Activated T-cell treated with anti-CD3 and anti-CD28 coated beads, Interleukin-2, amount 50 U/mL, for 24 hours (primary cell): Measurements from ENCODE around the gene FXYD6.

ENCODE experiments used
- DNase-seq: peaks from one replicate; pipeline ENCODE4 v3.0.0-alpha.2; 2020
- H3K27ac Mint-ChIP-seq: 2 replicates; pipeline ENCODE4 v1.8.0; 2020; ENCODE audit warnings: mild to moderate bottlenecking, mixed read lengths
- H3K27me3 Mint-ChIP-seq: 2 replicates; pipeline ENCODE4 v1.8.0; 2020; ENCODE audit warnings: mixed read lengths
- H3K36me3 Mint-ChIP-seq: 2 replicates; pipeline ENCODE4 v1.8.0; 2020; ENCODE audit warnings: low read depth, mixed read lengths
- H3K4me1 Mint-ChIP-seq: 2 replicates; pipeline ENCODE4 v1.8.0; 2020; ENCODE audit warnings: low read depth, mixed read lengths
- H3K4me3 Mint-ChIP-seq: 2 replicates; pipeline ENCODE4 v1.8.0; 2020; ENCODE audit warnings: mild to moderate bottlenecking, moderate library complexity, mixed read lengths
- H3K9me3 Mint-ChIP-seq: 2 replicates; pipeline ENCODE4 v1.8.0; 2020; ENCODE audit warnings: mixed read lengths

FXYD6 gene

GRCh38 chr11:117915672-117916235 lies 39.3 kb upstream of the FXYD6 start:
- H3K4me1 Mint-ChIP-seq, result peaks cover 11% of the 10 kb centered on the region
- DNase-seq, result peak; percentile 13
- H3K4me3 Mint-ChIP-seq, result no peak overlapping the region
- H3K36me3 Mint-ChIP-seq, result no peaks in the 10 kb centered on the region
- no peaks in the 10 kb centered on the region for H3K27me3 Mint-ChIP-seq
- H3K27ac Mint-ChIP-seq, result no peak overlapping the region
- H3K9me3 Mint-ChIP-seq, result no peaks in the 10 kb centered on the region

- Mint-ChIP-seq H3K27ac (no peak overlapping the region), H3K27me3 (no peaks in the 10 kb centered on the region), H3K4me3 (no peak overlapping the region), H3K4me1 (peaks cover 10% of the 10 kb centered on the region), H3K36me3 (no peaks in the 10 kb centered on the region), H3K9me3 (no peaks in the 10 kb centered on the region)
- DNase-seq, result peak; percentile 17
These were observed 38.6 kb upstream of the FXYD6 start for GRCh38 chr11:117914991-117915618.

- H3K27me3 Mint-ChIP-seq, result no peaks in the 10 kb centered on the region
- peaks cover 3% of the 10 kb centered on the region for H3K4me1 Mint-ChIP-seq
- no peak overlapping the region for H3K4me3 Mint-ChIP-seq
- DNase-seq, result peak; percentile 9
- no peak overlapping the region for H3K27ac Mint-ChIP-seq
- H3K36me3 Mint-ChIP-seq, result no peaks in the 10 kb centered on the region
- no peaks in the 10 kb centered on the region for H3K9me3 Mint-ChIP-seq
These were observed 37.9 kb upstream of the FXYD6 start for GRCh38 chr11:117914398-117914761.

DNA sequence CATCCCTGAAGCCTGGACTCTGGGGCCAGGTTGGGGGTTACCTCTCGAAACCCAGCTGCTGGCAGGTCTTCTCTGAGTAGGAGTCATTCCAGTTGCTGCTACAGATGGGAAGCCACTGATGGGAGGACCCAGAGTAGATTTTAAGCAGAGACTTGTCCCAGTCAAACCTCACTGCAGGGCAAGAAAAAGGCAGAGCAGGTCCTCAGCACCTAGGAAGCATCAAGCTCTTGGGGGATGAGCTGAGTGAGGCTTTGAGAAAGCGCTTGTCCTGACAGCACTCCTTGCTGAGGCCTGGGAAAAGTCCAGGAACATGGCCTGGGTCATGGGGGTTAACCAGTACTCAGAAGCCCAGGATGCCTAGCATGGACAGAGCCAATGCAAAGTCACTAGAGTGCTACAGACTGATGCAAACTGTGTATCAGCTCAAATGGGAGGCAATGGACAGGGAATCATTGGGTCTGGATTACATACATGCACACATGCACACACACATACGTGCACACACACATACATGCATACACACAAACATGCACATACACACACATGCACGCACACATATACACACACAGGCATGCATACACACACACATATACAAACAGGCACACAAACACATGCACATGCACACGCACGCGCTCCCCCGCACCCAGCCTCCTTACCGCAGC lies 37.4 kb upstream of the FXYD6 start:
- no peaks in the 10 kb centered on the region for H3K27me3 Mint-ChIP-seq
- H3K36me3 Mint-ChIP-seq, result no peaks in the 10 kb centered on the region
- no peaks in the 10 kb centered on the region for H3K9me3 Mint-ChIP-seq
- no peak overlapping the region for H3K4me3 Mint-ChIP-seq
- no peak overlapping the region for H3K27ac Mint-ChIP-seq
- DNase-seq, result peak; percentile 6
- H3K4me1 Mint-ChIP-seq, result peaks cover 2% of the 10 kb centered on the region

- Mint-ChIP-seq H3K27ac (no peak overlapping the region), H3K4me1 (peaks cover 8% of the 10 kb centered on the region), H3K4me3 (no peak overlapping the region), H3K9me3 (no peaks in the 10 kb centered on the region), H3K36me3 (no peaks in the 10 kb centered on the region), H3K27me3 (no peaks in the 10 kb centered on the region)
- DNase-seq, result no peak
These were observed 36.0 kb upstream of the FXYD6 start for GRCh38 chr11:117912497-117912896.

- Mint-ChIP-seq H3K9me3 (no peaks in the 10 kb centered on the region), H3K27ac (no peak overlapping the region), H3K4me1 (peaks cover 14% of the 10 kb centered on the region), H3K27me3 (no peaks in the 10 kb centered on the region), H3K4me3 (no peak overlapping the region), H3K36me3 (no peaks in the 10 kb centered on the region)
- DNase-seq, result peak; percentile 8
These were observed 35.2 kb upstream of the FXYD6 start for GRCh38 chr11:117911694-117912093.

DNA sequence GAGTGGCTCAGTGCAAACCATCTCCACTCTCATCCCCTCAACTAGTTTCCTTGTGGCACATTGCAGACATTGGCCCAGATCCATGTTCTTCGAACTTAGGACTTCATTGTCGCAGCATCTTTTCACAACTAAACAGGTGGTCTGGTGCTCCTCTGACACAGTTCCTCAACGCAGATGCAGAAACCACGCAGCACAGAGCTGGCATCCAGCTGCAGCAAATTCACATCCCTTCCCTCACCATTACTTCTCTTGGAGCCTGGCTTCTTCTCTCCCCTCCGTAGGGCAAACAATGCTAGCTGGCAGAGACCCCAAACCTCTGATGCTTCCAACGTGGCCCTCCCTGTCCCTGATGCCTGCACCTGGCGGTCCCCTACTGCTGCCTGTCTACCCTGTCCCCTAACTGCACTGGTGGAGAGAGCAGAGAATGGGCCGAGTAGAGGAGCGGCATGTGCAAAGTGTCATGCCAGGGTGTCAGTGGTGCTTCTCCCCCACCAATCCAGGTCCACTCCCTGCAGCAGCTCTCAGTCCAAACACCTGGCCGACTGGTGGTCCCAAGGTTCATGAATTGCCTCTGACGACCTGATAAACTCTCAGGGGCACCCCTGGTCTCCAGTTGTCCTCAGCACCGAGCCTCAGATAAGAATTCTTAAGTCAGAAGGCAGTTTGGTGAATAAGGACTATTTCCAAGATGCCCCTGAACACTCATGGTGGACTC lies 34.6 kb upstream of the FXYD6 start:
- Mint-ChIP-seq H3K4me1 (peaks cover 14% of the 10 kb centered on the region), H3K27ac (no peak overlapping the region), H3K4me3 (no peak overlapping the region), H3K36me3 (no peaks in the 10 kb centered on the region), H3K27me3 (no peaks in the 10 kb centered on the region), H3K9me3 (no peaks in the 10 kb centered on the region)
- DNase-seq, result peak; percentile 18

DNA sequence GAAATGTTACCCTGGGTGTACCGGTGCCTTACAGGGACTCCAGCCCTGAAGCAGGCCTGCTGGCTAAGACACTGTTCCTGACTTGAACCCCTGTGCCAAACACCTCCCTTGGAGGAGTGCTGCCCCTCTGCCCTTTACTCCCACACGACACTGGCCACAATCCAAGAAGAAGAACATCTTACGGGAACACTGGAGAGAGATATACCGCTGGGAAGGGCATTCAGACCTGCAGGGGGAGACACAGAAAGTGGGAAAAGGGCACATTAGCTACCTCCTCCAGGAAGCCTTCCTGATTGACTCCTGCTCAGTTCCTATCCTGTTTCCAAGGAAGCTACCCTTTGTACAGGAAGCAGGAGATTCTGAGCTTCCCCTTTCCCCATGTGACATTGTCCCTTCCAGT lies 34.1 kb upstream of the FXYD6 start:
- H3K9me3 Mint-ChIP-seq, result no peaks in the 10 kb centered on the region
- no peak overlapping the region for H3K27ac Mint-ChIP-seq
- no peak overlapping the region for H3K4me3 Mint-ChIP-seq
- peak; percentile 17 for DNase-seq
- no peaks in the 10 kb centered on the region for H3K36me3 Mint-ChIP-seq
- H3K4me1 Mint-ChIP-seq, result peaks cover 14% of the 10 kb centered on the region
- no peaks in the 10 kb centered on the region for H3K27me3 Mint-ChIP-seq

DNA sequence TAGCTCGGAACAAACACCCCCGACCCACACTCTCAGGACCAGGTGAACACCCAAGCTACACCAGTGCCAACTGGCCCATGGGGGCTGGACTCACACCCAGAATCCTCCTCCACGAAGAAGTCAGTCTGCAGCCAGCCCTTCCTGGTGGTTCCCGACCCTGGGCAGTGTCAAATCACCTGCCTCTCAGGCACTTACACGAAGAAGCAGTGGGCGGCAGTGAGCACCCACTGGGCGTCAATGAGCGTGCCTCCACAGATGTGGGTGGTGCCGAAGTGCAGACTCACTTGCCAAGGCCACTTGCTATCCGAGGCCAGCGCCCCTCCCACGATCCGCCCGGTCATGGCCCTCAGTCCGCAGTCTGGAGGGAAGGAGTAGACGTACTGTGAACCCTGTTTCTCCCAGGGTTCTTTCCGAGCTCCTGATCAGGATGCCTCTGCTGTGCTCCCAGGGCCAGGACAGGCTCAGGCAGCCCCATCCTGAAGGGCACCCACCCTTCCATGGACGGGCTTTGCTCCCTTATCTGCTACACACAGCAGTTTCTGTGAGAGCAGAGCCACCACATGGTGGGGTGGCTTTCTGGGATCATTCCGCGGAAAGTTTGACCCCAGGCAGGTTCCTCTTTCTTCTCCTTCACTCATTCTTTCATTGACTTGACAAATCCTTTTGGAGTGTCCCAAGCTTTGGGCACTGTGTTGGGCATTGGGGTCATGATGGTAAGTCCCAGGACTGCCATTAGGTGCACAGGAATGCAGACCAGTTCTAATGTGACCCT lies 33.3 kb upstream of the FXYD6 start:
- Mint-ChIP-seq H3K27ac (no peak overlapping the region), H3K27me3 (no peaks in the 10 kb centered on the region), H3K4me3 (no peak overlapping the region), H3K36me3 (no peaks in the 10 kb centered on the region), H3K4me1 (peaks cover 14% of the 10 kb centered on the region), H3K9me3 (no peaks in the 10 kb centered on the region)
- DNase-seq, result peak; percentile 25

DNA sequence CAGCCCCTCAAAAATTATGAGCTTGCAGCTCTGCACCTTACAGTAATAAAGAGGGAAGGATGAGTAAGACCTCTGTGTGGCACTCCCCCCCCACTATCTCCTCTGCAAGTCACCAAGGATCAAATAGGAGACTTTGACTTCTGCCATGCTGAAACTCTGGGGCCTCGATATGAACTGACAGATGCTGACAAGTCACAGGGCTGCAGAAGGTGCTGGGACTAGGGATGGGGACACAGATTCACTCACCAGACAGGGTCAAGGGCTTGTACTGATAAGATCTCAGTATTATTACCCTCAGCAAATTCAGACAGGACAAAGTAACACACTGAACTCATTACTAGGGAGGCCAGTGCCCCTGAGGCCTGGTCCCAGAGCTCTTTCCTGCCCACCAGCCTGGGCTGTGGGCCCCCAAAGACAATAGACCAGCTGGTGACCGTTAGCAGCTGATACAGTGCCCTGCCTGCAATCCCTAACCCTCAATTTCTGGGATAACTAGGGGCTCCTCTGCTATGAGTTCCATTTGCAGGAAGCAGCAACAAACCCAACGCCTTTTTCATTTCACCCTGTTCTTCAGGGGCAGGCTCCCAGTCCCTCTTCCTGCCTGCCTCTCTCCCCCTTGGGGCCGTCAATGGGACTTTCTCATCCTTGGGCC lies 32.6 kb upstream of the FXYD6 start:
- H3K27ac Mint-ChIP-seq, result no peak overlapping the region
- H3K9me3 Mint-ChIP-seq, result no peaks in the 10 kb centered on the region
- peak; percentile 18 for DNase-seq
- no peaks in the 10 kb centered on the region for H3K36me3 Mint-ChIP-seq
- H3K27me3 Mint-ChIP-seq, result no peaks in the 10 kb centered on the region
- H3K4me1 Mint-ChIP-seq, result peaks cover 14% of the 10 kb centered on the region
- H3K4me3 Mint-ChIP-seq, result no peak overlapping the region

DNA sequence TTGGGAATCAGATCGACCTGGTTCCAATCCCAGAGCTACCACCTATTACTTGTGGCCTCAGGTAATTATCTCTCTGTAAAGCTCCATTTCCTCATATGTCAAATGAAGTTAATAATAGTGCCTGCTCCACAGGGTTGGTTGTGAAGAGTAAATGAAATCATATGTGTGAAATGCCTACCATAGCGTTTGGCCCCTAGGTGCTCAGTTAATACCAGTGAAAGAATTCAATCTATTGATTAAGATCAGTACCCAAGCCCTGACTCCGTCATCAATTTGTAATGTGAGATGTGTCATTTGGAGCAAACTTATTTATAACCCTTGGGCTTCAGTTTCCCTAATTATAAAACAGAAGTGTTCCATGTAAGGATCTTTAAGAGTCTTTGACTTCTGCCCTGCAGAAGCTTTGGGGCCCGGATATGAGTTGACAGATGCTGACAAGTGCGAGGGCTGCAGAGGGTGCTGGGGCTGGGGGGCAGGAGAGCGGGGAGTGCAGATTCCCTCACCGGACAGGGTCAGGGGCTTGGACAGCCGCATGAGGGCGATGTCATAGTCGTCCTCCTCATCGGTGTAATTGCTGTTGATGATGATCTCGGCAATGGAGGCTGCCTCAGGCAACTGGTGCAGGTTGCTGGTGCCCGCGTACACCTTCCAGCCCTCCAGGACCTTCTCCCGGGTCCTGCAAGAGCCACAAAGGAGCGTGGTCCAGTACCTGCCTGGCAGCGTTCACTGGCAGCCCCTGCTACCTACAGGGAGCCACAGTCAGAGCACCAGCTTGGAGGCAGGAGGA lies 31.8 kb upstream of the FXYD6 start:
- Mint-ChIP-seq H3K4me1 (peaks cover 14% of the 10 kb centered on the region), H3K27ac (no peak overlapping the region)

DNA sequence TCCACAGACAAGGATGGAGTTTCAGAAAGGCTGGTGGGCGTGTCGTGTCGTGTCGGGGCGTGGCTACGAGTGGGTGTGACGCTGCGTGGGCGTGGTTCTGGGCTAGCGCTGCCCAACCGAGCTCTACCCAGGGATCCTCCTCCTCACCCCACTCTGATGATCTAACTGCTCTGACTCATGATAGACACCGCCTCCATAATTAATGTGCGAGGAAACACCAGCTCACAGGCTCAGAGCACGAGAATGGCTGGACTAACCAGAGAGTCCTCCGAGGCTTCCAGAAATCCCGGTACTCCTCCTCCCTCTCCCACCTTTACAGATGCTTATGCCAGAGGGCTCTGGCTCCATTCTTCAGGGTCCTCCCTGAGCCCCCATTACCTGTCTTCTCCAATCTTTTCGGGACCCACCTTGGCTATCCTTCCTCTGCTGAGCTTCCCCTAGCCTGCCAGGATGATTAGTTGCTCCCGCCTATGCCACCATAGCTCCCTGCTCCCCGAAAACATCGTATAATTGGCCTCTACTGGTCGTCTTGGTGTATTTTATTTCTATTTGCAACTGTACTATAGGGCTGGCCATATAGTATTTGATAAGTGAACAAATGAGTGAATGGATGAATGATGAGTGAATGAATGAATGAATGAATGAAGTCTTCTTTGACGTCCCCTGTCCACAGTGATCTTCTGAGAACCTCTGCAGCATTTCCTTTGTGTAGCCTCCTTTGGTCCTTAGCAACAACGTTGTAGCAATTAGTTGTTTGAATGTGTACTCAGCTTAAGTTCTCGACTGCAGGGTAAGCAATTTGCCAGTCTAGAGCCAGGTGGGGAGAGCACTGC lies 31.0 kb upstream of the FXYD6 start:
- DNase-seq, result peak; percentile 73
- Mint-ChIP-seq H3K27me3 (no peaks in the 10 kb centered on the region), H3K9me3 (no peaks in the 10 kb centered on the region), H3K4me3 (peak overlapping the region; percentile 20), H3K36me3 (no peaks in the 10 kb centered on the region), H3K4me1 (peaks cover 14% of the 10 kb centered on the region), H3K27ac (peak overlapping the region; percentile 66)

More for the DNA sequence above, 31.8 kb upstream of the FXYD6 start:
- peak; percentile 21 for DNase-seq
- H3K4me3 Mint-ChIP-seq, result no peak overlapping the region
- H3K9me3 Mint-ChIP-seq, result no peaks in the 10 kb centered on the region
- no peaks in the 10 kb centered on the region for H3K36me3 Mint-ChIP-seq
- H3K27me3 Mint-ChIP-seq, result no peaks in the 10 kb centered on the region

DNA sequence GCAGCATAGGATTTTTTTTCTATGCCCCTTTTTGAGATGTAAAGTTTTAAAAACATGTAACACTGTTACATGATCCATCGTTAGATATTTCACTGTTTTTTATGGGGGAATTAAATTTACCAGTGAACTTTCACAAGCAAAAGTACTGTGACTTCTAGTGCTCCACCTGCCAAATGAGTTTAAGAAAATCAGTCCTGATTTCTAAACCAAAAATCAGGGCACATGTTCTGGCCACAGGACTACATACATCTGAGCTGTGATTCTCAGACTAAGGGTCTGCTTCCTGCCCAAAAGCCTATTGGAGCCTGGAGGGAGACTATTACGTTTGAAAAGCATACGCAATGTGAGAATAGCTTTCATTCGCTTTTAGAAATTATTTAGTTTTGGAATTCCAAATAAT lies 30.3 kb upstream of the FXYD6 start:
- Mint-ChIP-seq H3K9me3 (no peaks in the 10 kb centered on the region), H3K4me3 (no peak overlapping the region), H3K36me3 (no peaks in the 10 kb centered on the region), H3K4me1 (peaks cover 14% of the 10 kb centered on the region), H3K27me3 (no peaks in the 10 kb centered on the region), H3K27ac (no peak overlapping the region)
- no peak for DNase-seq
